Astrocyte of the cerebellum (primary cell): Measurements from ENCODE around the gene NMU.
A peak's percentile ranks its signal among the peaks of the same experiment; 100 is the strongest.

Experiments used
- DNase-seq: peaks from one replicate; pipeline ENCODE4 v3.0.0-alpha.2; 2011; ENCODE audit warnings: low read depth
- H3K4me3 ChIP-seq: 2 replicates; pipeline ENCODE4 v1.5.1; 2011; ENCODE audit warnings: mild to moderate bottlenecking, low read depth, low read length, moderate library complexity
- CTCF ChIP-seq: IDR thresholded peaks from 2 replicates; pipeline ENCODE4 v1.5.1; 2012; ENCODE audit warnings: low read length, low read depth, moderate library complexity, mild to moderate bottlenecking; ENCODE audit errors: missing control alignments
- in situ Hi-C: cut with HindIII; loops from 2 replicates; pipeline ENCODE4 v1.10.0; 2017; ENCODE audit warnings: low sequenced_read_pairs

The NMU gene

GRCh38 chr4:55546506-55546755 is 89.7 kb downstream of the NMU start:
- in situ Hi-C loops = no loop called here
- no peak for DNase-seq
- H3K4me3 ChIP-seq = peak overlapping the region; percentile 69
- TF ChIP-seq CTCF = no peak

GRCh38 chr4:55545641-55546505 is 90.2 kb downstream of the NMU start:
- H3K4me3 ChIP-seq = peak overlapping the region; percentile 69
- in situ Hi-C loops = no loop called here
- TF ChIP-seq CTCF = no peak
- peak; percentile 42 for DNase-seq
